SK-N-SH (cell line): ENCODE results near the gene OAS1.

Experiments
- FOXM1 ChIP-seq: IDR thresholded peaks from 2 replicates; pipeline ENCODE4 v1.4.0; 2012; ENCODE audit warnings: low read depth, mild to moderate bottlenecking
- JUND ChIP-seq: IDR thresholded peaks from 2 replicates; pipeline ENCODE4 v1.4.0; 2012
- NFIC ChIP-seq: IDR thresholded peaks from 2 replicates; pipeline ENCODE4 v1.4.0; 2012; ENCODE audit warnings: borderline replicate concordance
- POLR2AphosphoS5 ChIP-seq: IDR thresholded peaks from 2 replicates; pipeline ENCODE4 v1.6.1; 2012; ENCODE audit warnings: low read depth, low read length
- RCOR1 ChIP-seq: fragments of 150-350 bp; IDR thresholded peaks from 2 replicates; pipeline ENCODE4 v1.6.1; 2017; ENCODE audit warnings: antibody characterized with exemption, low read length
- RFX5 ChIP-seq: IDR thresholded peaks from 2 replicates; pipeline ENCODE4 v1.6.1; 2012; ENCODE audit warnings: mild to moderate bottlenecking, improper control_type of control experiment, low read length
- SMC3 ChIP-seq: IDR thresholded peaks from 2 replicates; pipeline ENCODE4 v1.6.1; 2012; ENCODE audit warnings: low read depth, low read length, improper control_type of control experiment
- TAF1 ChIP-seq: IDR thresholded peaks from 2 replicates; pipeline ENCODE4 v1.6.1; 2012; ENCODE audit warnings: low read depth, mild to moderate bottlenecking, low read length, moderate library complexity, borderline replicate concordance
- USF2 ChIP-seq: fragments of 150-350 bp; IDR thresholded peaks from 2 replicates; pipeline ENCODE4 v1.6.1; 2017; ENCODE audit warnings: antibody characterized with exemption, low read length, low read depth, borderline replicate concordance
- TF ChIP-seq, protein P1 (sequence below): fragments of 200-600 bp; sonication (generic); IDR thresholded peaks from 2 replicates; pipeline ENCODE4 v1.6.1; 2017; ENCODE audit warnings: antibody characterized with exemption, mild to moderate bottlenecking, moderate library complexity

DNA sequence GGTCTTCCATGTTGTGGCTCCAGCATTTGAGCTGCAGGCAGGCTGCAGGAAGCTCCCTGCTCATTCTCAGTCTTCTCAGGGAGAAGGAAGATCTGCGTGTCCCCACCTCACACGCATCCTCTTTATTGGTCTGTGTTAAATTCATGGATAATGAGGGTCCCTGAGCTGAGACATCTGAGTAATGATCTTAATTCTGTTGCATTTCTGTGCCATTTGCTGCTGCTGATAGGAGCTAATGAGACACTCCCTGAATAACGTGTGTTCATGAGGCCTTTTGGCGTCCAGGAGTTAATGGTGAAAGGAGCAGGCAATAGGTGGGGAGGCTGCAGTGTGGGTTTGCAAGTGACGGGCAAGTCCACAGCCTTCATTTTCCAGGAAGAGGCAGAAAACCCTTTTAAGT lies 46.6 kb upstream of the OAS1 start:
- TF ChIP-seq, protein P1, sequence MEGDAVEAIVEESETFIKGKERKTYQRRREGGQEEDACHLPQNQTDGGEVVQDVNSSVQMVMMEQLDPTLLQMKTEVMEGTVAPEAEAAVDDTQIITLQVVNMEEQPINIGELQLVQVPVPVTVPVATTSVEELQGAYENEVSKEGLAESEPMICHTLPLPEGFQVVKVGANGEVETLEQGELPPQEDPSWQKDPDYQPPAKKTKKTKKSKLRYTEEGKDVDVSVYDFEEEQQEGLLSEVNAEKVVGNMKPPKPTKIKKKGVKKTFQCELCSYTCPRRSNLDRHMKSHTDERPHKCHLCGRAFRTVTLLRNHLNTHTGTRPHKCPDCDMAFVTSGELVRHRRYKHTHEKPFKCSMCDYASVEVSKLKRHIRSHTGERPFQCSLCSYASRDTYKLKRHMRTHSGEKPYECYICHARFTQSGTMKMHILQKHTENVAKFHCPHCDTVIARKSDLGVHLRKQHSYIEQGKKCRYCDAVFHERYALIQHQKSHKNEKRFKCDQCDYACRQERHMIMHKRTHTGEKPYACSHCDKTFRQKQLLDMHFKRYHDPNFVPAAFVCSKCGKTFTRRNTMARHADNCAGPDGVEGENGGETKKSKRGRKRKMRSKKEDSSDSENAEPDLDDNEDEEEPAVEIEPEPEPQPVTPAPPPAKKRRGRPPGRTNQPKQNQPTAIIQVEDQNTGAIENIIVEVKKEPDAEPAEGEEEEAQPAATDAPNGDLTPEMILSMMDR: no peak
- TF ChIP-seq TAF1 (no peak), FOXM1 (no peak), SMC3 (no peak), USF2 (no peak), JUND (no peak), POLR2AphosphoS5 (no peak), RFX5 (no peak), RCOR1 (no peak), NFIC (no peak)
